HCT116 (cell line): Measurements from ENCODE around the gene DCAF17.
A peak's percentile ranks its signal among the peaks of the same experiment; 100 is the strongest.

Experiments used
- ATF3 ChIP-seq: IDR thresholded peaks from 2 replicates; pipeline ENCODE4 v1.6.1; 2012
- CEBPB ChIP-seq: IDR thresholded peaks from 2 replicates; pipeline ENCODE4 v1.6.1; 2012; ENCODE audit warnings: low read depth
- CTCF ChIP-seq, 3 experiments: fragments of 200-600 bp in 1 of 3; sonication (generic) in 1 of 3; IDR thresholded peaks in 2 of 3; conservative IDR thresholded peaks in 1 of 3; 2 replicates each; pipeline ENCODE4 v1.5.1; 2012 to 2017; ENCODE audit warnings: low read depth in 2 of 3, low read length in 2 of 3, antibody characterized with exemption in 1 of 3, borderline replicate concordance in 1 of 3, control low read depth in 1 of 3, mild to moderate bottlenecking in 1 of 3, mixed read lengths in 1 of 3, mixed run types in 1 of 3, moderate library complexity in 1 of 3; ENCODE audit not compliant: insufficient read depth in 1 of 3
- EGR1 ChIP-seq: IDR thresholded peaks from 2 replicates; pipeline ENCODE4 v1.6.1; 2012; ENCODE audit warnings: low read depth
- ELF1 ChIP-seq: IDR thresholded peaks from 2 replicates; pipeline ENCODE4 v1.6.1; 2012; ENCODE audit warnings: low read depth, borderline replicate concordance
- EZH2 ChIP-seq: fragments of 200-600 bp; sonication (generic); IDR thresholded peaks from 2 replicates; pipeline ENCODE4 v1.6.1; 2017; ENCODE audit warnings: antibody characterized with exemption, mixed run types
- JUND ChIP-seq: IDR thresholded peaks from 2 replicates; pipeline ENCODE4 v1.6.1; 2012
- POLR2A ChIP-seq: IDR thresholded peaks from 2 replicates; pipeline ENCODE4 v1.7.0; 2011; ENCODE audit warnings: borderline replicate concordance; ENCODE audit not compliant: insufficient read depth, insufficient read length; ENCODE audit errors: extremely low read depth
- SP1 ChIP-seq: IDR thresholded peaks from 2 replicates; pipeline ENCODE4 v1.6.1; 2012; ENCODE audit warnings: low read depth
- ZBTB33 ChIP-seq: IDR thresholded peaks from 2 replicates; pipeline ENCODE4 v1.6.1; 2011; ENCODE audit warnings: mild to moderate bottlenecking, low read length, moderate library complexity; ENCODE audit not compliant: insufficient replicate concordance; ENCODE audit errors: extremely low read depth
- ZFX ChIP-seq: fragments of 450-650 bp; IDR thresholded peaks from 2 replicates; pipeline ENCODE4 v1.6.1; 2017
- ZNF274 ChIP-seq: fragments of 200-500 bp; sonication (Bioruptor generic); IDR thresholded peaks from 2 replicates; pipeline ENCODE4 v1.6.1; 2014; ENCODE audit warnings: mild to moderate bottlenecking, low read depth, low read length, inconsistent platforms

- TF ChIP-seq ZBTB33 (no peak), JUND (no peak), ATF3 (no peak), EZH2 (no peak), ZFX (no peak), CTCF (IDR thresholded peaks at IDR 0.05 in 2 of 3, conservative IDR thresholded peaks at IDR 0.05 in 1 of 3; ENCODE audit: borderline replicate concordance in 1 of 3, insufficient read depth in 1 of 3, low read depth in 2 of 3, low read length in 2 of 3) (no peak), EGR1 (0 out of 2 replicates have a peak, but pooled peaks have one; percentile 11), ZNF274 (no peak), SP1 (no peak; the same call in 1 of the 2 replicates), POLR2A (no peak), CEBPB (no peak), ELF1 (no peak)
Observed at GRCh38 chr2:171523088-171524017, 89.3 kb downstream of the DCAF17 start.
